AG04449 (cell line): ENCODE data around the gene SERPINE2.

ENCODE experiments used
- CTCF ChIA-PET: fragments of 350-600 bp; formaldehyde crosslinking; extraction: SDS; loops from one replicate; lab custom pipeline; 2021; ENCODE audit warnings: antibody characterized with exemption; lab: Yijun Ruan, JAX
- POLR2A ChIA-PET: fragments of 400-600, 350-600 bp; formaldehyde crosslinking; extraction: SDS; loops from one replicate; lab custom pipeline; 2020; ENCODE audit warnings: antibody characterized with exemption, inconsistent platforms; lab: Yijun Ruan, JAX
- DNase-seq: peaks from one replicate; pipeline ENCODE4 v3.0.0-alpha.2; 2010; ENCODE audit warnings: low read depth, low spot score
- H3K4me3 ChIP-seq: 2 replicates; pipeline ENCODE4 v1.5.1; 2011; ENCODE audit warnings: low read depth, mild to moderate bottlenecking, control low read depth, low read length
- CTCF ChIP-seq: IDR thresholded peaks from one replicate; pipeline ENCODE4 v1.5.1; 2011; ENCODE audit warnings: mild to moderate bottlenecking, moderate library complexity, low read length, control low read depth, inconsistent platforms; ENCODE audit not compliant: insufficient read depth; ENCODE audit errors: missing control alignments

The SERPINE2 gene

GRCh38 chr2:224034017-224034416 lies 5.1 kb downstream of the SERPINE2 start:
- ChIA-PET CTCF (interaction anchor here (0.9 to 7.1 kb wide), 4 partner anchors 9 to 249 kb away, joined by 3 to 68 read pairs (median 8); no protein-coding TSS in a partner anchor), POLR2A (interaction anchor here (0.5 kb wide), 1 partner anchor 536 kb away, joined by 3 read pairs; no protein-coding TSS in a partner anchor)
- no peak overlapping the region for H3K4me3 ChIP-seq
- TF ChIP-seq CTCF = no peak
- DNase-seq = no peak

- no peak overlapping the region for H3K4me3 ChIP-seq
Measured at GRCh38 chr2:224033601-224034000, 5.5 kb downstream of the SERPINE2 start.

GRCh38 chr2:224032283-224032682 lies 6.8 kb downstream of the SERPINE2 start:
- H3K4me3 ChIP-seq = no peak overlapping the region
- ChIA-PET POLR2A (no interaction called here), CTCF (interaction anchor here (1.8 kb wide), 1 partner anchor 251 kb away, joined by 12 read pairs; no protein-coding TSS in a partner anchor)
- DNase-seq = no peak
- TF ChIP-seq CTCF = no peak

More at GRCh38 chr2:224033601-224034000, 5.5 kb downstream of the SERPINE2 start:
- CTCF ChIA-PET = interaction anchor here (0.9 to 7.1 kb wide), 4 partner anchors 9 to 250 kb away, joined by 3 to 68 read pairs (median 8); no protein-coding TSS in a partner anchor
- TF ChIP-seq CTCF = no peak
- DNase-seq = no peak
- POLR2A ChIA-PET = interaction anchor here (0.5 kb wide), 1 partner anchor 536 kb away, joined by 3 read pairs; no protein-coding TSS in a partner anchor

GRCh38 chr2:224031358-224031970 lies 7.6 kb downstream of the SERPINE2 start:
- TF ChIP-seq CTCF = no peak

GRCh38 chr2:224030786-224031185 lies 8.3 kb downstream of the SERPINE2 start:
- no peak for DNase-seq
- no peak overlapping the region for H3K4me3 ChIP-seq
- POLR2A ChIA-PET = no interaction called here
- CTCF ChIA-PET = interaction anchor here (0.8 to 1.8 kb wide), 2 partner anchors 42 to 253 kb away, joined by 4 to 12 read pairs; no protein-coding TSS in a partner anchor
- TF ChIP-seq CTCF = no peak

More at GRCh38 chr2:224031358-224031970, 7.6 kb downstream of the SERPINE2 start:
- no peak for DNase-seq
- ChIA-PET POLR2A (interaction anchor here (0.7 kb wide), 1 partner anchor 8 kb away, joined by 3 read pairs; no protein-coding TSS in a partner anchor), CTCF (interaction anchor here (0.6 to 1.8 kb wide), 3 partner anchors 26 to 252 kb away, joined by 3 to 12 read pairs (median 4); no protein-coding TSS in a partner anchor)
- H3K4me3 ChIP-seq = no peak overlapping the region

GRCh38 chr2:224029876-224030275 lies 9.2 kb downstream of the SERPINE2 start:
- no peak for TF ChIP-seq CTCF
- POLR2A ChIA-PET = no interaction called here
- no peak for DNase-seq
- no peak overlapping the region for H3K4me3 ChIP-seq
- CTCF ChIA-PET = no interaction called here
